HG03108 (cell line): ENCODE data around the gene GRAMD1B.
A peak's percentile ranks its signal among the peaks of the same experiment; 100 is the strongest.

Experiments used
- ATAC-seq: cut with Tn5 transposase; IDR thresholded peaks from one replicate; pipeline ENCODE4 v1.9.1; 2021; ENCODE audit warnings: moderate library complexity; ENCODE audit not compliant: unreplicated experiment

Gene GRAMD1B

DNA sequence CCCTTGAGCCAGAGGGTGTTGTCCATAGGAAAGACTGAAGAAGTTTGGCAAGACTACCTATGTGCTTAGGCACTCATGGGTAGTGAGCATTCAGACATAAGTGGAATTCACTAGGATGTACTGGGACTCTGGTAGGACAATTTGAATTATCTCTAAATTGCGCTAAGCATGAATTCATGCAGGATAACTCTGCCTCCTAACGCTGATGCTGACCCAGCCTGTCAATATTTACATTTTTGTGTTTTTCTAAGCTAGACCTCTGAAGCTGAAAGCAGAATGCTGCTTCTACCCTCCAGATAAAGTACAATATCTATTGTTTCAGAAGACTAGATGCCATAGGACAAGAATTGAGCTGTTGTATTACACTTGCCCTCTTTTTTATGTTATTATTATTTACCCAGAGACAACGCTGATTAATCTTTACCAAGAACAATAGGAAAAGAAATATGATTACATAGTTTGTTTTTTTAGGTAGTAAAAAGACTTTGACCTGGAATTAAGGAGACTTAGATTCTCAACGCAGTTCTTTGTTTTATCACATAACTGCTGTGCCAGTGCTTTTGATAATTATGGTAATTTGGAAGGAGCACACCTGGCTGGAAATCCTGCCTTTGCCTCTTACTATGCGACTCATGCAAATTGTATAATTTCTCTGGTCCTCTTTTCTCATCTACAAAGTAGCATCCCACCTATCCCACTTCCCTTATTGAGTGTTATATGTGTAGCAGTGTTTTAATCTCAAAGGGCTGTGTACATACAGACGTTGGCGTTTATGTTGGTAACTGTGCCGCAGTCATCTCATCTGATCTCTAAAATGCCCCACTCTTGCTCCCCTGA is 21.2 kb upstream of the GRAMD1B start:
- no peak for ATAC-seq

DNA sequence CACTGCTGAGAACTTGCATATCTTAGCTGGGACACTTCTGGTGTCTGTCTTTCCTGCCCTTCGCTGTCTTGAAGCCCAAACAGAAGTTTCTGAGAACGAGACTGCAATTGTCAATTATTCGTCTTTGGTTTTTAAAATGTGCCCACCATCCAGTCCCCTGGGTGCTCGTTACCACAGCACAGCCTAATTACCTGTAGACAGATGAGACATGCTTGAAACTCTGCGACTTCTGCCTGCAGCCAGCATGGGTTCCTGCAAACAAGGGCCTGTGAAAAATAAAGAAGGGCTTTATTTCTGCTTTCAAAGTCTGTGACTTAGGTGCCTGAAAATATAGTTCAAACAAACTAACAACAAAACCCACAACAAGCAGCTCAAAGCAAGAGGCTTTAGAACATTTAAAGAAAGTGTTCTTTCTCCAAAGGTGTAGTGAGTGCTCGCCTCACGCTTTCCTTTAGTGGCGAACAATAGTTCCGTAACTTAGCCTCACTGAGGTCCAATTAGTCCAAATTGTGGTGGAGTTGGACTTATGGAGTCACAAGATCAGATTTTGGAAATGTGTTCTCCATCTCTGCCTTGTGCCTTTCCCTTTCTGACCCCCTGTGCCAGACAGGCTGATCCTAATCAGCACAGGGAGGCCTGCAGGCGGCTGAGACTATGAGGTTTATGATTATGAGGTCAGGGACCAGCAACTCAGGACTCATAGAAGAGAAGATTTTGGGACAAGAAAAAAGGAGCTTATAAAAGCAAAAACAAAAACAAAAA is 20.4 kb upstream of the GRAMD1B start:
- no peak for ATAC-seq

DNA sequence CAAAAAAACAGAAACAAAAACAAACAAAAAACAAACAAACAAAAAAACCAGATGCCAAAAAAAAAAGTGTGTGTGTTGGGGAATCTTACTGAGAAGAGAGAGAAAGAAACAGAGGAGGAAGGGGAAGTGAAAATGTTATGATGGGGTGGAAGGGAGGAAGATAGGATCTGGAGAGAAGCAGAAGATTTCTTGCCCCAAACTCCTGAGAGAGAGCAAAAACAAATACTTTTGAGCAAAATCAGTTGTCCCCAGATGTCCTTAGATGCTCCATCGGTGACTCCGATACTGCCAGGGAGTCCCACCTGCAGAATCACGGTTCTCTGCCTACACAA is 19.9 kb upstream of the GRAMD1B start:
- no peak for ATAC-seq

DNA sequence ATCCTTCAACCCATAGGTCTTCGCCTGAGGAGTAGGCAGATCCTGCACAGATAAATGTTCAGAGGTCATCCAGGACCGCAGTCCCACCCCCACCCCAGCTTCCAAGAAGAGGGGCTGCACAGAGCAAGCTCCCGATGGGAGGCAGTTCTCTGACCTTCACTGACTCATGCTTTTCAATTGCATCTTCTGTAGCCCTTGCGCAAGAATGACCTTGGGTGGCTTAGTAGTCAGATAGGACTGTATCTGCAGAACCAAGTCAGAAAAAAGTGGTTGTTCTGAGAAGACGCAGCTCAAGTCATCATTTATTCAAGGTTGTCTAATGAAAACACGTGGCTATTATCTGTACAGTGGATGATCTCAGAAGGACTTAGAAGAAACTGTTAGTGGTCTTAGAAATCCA is 16.4 kb upstream of the GRAMD1B start:
- no peak for ATAC-seq

DNA sequence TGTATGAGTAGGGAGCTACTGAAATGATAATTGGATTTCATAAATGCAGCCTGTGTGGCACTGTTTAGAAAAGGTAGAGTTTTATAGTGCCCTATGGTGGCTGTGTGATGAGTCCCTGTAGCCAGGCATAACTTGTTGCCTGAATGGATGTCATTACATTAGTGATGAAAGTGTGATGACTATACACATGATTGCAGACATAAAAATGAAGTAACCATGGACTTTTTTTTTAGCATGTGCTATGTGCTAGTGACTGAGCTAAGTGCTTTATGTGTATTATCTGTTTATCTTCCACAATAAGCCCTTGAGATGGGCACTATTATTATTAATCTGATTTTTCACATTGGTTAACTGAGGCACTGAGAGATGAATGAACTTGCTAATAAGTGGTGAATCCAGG is 13.5 kb upstream of the GRAMD1B start:
- no peak for ATAC-seq

DNA sequence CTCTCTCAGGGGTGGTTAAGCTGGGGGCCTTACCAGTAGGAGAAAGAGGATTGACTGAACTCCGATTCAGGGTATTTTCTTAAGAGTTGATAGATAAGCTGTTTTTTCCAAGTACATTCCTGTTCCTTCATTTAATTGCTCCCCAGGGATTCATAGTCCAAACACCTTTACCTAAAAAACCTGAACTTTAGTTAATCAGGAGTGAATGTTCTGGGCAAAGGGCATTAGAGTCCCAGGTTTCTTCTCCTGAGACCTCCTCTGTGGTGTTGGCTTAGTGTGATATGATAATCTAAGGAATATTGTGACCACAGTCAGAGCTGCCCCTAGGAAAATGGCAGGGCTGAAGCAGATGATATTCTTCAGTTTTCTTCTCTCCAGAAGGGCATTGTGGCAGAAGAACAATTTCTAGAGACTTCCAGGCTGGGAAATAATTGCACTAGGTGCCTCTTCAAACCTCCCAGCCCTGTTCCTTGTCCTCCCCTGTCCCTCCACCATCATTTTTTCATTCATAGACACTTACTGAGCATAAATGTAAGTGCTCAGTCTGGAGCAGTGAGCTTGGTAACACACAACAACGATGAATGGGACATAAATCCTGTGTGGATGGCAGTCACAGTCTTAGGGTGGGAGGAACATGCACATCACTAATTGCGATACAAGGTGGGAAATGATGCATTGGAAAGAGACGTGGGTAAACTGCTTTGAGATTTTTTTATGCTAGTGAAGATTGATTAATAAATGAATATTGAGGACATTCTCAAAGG is 11.5 kb upstream of the GRAMD1B start:
- ATAC-seq: no peak

DNA sequence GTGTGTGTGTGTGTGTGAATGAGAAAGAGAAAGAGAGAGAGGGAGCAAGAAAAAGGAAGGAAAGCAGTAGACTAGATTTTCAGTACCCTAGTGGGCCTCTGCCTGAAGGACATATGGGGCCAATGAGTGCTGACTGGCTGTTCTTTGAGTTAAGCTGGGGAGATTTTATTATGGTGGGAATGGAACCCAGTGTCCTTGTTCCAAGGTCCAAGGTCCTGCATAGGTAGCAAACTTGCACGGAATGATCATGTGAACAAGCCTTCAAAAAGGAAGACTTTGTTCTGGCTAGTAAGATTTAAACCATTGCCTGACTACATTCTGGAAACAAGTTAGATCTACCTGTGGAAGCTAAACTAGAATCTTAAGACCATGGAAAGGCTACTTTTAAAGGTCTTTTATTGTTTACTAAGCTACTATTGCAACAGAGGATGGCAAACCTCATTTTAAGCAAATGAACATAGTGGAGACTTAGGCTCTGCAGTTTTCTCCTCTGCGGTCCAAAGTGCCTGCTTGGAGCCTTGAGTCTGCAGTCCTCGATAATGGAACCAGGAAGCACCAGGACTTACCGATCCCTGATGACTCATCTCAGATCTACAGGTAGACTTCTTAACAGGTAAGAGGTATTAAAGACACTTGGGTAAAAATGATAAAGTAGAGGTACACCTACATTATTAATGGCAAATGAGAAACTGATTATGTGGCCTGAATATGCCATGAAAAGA is 10.2 kb upstream of the GRAMD1B start:
- ATAC-seq: no peak

DNA sequence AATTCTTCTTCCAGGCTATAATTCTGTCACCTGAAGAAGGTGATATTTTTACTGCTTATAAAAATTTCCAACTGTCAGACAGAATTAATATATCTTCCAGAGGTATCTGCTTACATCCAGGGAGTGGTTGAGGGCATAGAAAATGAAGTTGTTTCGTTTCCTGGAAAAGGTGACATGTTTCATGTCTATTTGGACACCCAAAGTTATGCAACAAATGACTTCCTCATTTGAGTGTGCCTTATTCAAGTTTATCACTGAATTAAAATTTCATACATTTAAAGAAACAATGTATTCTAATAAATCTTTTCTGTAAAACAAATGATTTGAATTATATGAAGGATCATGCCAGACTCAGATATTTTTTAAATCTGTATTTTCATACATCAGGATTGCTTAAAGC is 8.5 kb upstream of the GRAMD1B start:
- no peak for ATAC-seq

DNA sequence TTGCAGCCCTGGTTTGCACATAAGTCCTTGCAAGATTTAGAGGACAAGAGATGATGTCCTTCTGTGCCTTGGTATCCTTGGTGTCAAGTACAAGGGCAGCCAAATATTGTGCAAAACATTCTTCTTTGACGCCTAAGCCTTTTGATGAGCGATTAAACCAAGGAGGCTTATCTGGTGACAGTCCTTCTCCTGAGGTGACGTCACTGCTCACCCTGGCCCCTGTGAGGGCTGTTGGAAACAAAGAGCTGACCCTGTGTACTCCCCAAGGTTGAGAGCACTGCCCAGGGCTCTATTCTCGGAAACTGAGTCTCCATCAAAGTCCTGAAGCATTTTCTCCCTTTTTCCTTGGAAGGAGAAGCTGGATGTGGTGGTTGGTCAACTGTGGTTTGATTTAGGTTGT is 4.7 kb upstream of the GRAMD1B start:
- no peak for ATAC-seq

DNA sequence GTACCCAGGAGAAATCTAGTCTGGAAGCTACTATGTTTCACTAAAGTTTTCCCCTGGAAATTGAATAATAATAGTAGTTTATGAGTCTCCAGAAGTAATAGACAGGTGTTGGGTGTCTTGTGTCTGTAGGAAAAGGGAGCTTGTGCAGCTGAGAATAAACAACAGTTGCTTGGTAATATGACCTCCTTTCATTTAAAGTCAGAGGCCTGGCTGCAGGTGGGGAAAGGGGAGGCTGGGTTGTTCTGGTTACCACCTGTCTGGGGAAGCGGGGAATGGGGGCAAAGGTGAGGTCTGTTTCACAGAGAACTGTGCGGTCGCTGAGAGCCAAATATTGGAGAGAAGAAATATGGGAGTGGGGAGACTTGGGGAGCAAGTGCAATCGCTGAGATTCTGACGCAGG is 3.3 kb upstream of the GRAMD1B start:
- ATAC-seq: no peak

DNA sequence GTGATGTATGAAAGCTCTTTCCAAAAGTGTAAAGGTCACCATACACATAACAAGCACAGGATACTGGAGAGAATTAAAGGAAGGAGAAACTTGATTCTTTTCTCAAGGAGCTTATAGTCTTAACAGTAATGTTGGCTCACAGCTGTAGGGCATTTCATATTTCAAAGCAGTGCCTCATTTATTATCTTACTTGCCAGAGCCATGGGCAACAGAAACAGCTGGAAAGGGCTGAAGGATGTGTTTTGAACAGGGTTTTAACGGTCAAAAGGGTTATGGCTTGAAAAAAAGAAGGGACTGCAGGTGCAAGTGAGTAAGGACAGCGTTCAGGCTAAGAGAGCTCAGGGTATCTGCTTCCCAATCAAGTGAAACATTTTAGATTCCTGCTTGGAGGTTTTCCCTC is 2.7 kb upstream of the GRAMD1B start:
- ATAC-seq: no peak

DNA sequence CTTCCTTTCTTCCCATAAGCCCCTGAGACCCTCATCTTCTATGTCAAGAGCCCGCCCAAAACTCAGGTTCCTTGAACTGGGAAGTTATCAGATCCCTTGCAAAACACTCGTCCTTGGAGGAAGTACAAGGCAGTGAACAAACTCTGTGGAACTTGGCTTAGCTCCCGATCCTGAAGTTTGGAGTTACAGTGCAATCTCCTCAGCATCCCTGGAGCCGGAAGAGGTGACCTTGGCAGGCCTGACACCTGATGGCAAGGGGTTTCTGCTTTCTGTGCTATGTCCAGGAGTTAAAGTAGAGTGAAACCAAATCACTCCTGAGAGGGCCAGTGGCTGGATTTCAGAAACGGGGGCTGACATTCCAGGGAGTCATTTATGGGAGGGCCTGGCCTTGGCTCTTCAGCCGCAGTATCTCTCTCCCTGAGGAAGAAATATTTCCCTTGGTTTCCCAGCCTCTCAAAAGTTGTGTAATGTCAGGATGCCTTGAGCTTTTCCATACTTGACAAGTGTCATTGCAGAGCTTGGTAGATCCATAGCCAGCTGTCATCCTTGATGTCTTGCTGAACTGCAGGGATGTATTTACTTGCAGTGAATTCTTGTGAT is 1.9 kb upstream of the GRAMD1B start:
- ATAC-seq: no peak

DNA sequence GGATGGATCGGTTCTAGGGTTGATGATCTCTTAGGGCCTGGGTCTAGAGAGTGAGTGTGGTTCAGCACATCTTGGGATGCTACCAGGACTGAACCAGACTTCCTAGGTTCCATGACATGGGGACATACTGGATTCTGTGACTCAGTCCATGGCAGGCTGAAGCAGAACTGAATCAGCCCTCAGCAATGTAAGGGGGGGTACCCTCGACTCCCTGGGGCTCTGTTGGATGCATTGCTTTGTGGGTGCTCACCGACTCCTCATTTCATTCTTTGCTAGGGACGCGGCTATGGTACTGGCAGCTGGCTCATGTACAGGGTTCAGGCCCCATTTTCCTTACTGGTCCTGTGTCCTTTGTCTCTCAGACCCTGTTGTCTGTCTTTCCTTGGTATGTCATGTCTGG is 733 bp upstream of the GRAMD1B start:
- ATAC-seq: no peak

DNA sequence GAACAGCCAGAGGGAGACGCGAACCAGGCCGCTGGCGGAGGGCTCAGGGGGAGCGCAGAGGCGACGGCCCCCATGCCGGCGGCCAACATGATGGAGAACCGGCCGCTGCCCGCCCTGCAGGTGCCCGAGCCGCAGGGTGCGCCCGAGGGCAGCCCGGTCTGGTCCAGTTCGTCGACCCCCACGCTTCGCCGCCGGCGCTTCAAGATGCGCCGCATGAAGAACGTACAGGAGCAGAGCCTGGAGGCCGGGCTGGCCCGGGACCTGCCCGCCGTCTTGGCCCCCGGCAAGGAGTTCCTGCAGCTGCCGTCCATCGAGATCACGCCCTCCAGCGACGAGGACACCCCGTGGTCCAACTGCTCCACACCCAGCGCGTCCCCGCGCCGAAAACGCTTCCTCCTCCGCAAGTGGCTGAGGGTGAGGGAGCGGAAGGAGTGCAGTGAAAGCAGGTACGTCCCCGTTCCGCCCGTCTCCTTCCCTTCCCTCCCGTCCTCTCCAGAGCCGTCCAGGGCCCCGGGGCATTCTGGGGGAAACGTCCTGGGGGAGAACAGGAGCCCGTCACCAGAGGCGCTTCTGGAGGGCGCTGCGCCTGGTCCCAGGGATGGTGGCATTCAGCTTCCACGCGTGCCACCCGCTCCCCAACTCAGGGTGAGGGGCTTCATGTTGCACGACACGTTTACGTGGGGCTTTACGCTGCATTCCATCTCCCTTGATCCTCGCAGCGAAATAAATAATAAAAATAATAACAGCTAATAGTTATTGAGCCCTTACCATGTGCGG is 840 bp downstream of the GRAMD1B start:
- peak; percentile 13 for ATAC-seq

DNA sequence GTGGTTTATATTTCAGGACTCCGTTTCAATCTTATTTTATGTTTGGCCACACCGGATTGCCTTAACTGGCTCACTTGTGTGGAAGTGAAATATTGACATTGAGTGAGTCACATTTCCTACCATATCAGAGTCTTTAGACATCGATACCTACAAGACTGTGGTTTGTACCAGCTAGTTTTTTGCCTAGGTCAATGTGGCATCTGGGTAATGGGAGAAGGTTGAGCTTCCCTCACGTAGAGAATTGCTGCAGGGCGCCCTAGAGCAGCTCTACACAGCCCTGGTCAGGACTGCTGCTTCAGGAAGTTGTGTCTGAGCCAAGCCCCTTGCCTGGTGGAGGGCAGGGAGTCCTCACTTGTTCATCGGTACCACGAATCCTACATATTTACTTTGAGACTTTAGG is 1.6 kb downstream of the GRAMD1B start:
- ATAC-seq: no peak

DNA sequence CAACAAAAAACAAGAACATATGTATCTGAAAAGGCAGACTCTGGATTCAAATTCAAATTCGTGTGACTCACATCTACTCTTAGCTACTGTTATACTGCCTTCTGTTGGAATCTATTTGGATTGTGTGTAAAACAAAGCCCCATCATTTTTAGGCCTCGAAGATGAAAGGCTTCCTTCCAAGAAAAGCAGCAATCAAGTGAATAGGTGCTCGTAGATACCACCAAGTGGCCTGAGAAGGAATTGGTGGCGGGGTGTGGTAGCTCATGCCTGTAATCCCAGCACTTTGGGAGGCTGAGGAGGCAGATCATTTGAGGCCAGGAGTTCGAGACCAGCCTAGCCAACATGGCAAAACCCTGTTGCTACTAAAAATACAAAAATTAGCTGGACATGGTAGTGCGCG is 4.2 kb downstream of the GRAMD1B start:
- no peak for ATAC-seq

DNA sequence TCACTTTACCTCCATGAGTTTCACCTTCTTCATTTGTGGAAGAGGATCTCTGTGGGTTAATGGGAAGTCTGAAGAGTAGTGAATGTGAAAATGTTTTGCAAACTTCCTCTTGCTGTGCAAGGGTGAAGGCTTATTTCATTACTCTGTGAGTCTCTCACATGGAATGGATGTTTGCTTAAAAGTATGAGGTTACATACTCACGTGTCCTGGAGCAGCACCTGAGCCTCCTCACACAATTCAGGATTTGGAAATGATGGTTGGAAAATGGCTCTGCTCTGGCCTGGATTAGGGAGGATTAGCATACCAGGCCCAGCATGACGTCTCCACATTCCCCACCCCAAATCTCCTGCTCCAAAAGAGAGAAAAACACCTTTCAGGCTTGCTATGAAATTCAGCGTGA is 4.8 kb downstream of the GRAMD1B start:
- ATAC-seq: no peak

DNA sequence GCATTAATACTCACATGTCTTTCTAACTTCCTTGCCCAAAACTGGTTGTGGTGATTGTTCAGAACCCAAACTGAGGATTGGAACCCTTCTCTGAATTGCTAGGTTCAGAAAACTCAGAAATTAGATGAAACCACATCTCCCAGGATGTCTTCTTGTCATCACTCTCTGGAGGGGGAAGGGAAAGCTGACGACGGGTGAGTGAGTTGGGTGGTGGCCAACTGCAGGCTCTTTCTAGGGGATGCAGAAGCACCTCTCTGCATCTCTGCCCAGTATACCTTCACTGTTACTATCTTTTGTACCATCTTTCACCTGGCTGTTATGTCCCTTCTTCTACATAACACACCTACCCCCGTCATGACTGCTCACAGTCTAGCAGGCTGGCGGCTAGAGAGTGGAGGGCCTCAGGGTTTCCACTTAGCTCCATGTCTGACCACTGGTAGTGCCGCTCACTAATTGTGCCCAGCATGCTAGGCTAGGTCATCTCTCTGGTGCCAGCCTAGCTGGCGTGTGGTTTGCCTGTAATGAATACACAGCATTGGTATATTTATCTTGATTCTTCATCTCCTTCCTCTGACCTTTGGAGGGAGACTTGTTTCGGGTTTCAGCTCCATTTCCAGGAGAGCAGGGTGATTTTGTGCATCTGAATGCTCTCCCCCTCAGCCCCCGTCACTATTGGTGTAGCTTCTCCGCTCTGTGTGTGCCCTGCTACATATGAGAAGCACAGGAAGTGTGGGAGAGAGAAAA is 7.3 kb downstream of the GRAMD1B start:
- no peak for ATAC-seq

DNA sequence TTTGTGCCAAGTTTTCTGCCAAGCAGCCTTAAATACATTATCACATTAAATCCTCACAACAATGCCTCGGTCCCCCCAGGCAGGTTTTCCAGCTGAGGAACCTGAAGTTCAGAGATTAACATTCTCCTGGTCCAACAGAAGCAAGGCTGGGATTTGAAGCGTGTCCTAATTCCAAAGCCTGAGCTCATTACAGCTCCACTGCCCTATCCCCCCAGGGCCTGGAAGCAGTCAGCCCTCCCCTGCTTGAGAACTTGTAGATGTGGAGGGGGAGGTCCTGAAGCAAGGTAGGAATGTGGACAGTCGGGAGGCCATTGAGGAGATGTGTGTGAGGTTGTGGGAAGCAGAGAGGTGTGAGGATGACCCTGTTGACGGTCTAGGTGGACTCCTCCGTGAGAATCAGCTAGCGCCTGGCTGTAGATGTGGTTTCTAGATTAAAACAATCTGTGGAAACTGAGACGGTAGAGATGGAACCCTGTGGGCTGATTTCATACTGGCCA is 8.1 kb downstream of the GRAMD1B start:
- ATAC-seq: no peak
